Jurkat, Clone E6-1 (cell line): ENCODE results near the gene CPSF2.
"Not testable (repeated sequence)": the region's sequence is repeated elsewhere in the genome, so short reads cannot be mapped to it uniquely, and the experiment has no call there.

Experiments
- DNase-seq: peaks from one replicate; pipeline ENCODE4 v3.0.0-alpha.2; 2011; ENCODE audit warnings: low read depth, low spot score
- H3K4me3 ChIP-seq: 2 replicates; pipeline ENCODE4 v1.5.1; 2011; ENCODE audit warnings: mild to moderate bottlenecking, low read length, control low read depth, moderate library complexity

Gene CPSF2

DNA sequence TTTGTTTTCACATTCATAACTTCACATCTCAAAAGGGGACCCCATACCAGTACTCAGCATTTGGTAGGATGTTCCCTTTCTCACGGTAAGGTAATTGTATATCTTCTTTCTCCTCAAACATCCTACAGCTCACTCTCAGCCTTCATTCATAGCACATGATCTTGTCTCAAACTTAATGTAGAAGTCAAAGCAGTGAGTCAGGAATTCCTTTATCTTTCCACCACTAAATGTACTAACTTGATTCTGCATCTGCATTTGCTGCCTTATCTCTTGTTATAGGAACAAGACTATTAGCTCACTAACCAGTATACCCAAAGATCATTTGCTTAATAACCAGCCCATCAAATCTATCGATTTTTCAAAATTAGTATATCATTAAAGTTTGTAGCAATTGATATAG is 22.9 kb downstream of the CPSF2 start:
- H3K4me3 ChIP-seq = no peak overlapping the region
- no peak for DNase-seq

DNA sequence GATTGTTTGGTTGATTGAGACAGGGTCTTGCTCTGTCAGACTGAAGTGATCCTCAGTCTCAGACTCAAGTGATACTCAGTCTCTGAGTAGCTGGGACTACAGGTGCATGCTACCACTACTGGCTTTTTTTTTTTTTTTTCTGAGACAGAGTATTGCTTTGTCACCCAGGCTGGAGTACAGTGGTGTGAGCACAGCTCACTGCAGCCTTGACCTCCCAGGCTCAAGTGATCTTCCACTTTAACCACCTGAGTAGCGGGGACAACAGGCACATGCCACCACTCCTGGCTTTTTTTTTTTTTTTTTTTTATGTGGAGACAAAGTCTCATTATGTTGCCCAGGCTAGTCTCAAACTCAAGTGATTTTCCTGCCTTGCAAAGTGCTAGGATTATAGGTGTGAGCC is 31.8 kb downstream of the CPSF2 start:
- DNase-seq = no peak
- no peak overlapping the region for H3K4me3 ChIP-seq

DNA sequence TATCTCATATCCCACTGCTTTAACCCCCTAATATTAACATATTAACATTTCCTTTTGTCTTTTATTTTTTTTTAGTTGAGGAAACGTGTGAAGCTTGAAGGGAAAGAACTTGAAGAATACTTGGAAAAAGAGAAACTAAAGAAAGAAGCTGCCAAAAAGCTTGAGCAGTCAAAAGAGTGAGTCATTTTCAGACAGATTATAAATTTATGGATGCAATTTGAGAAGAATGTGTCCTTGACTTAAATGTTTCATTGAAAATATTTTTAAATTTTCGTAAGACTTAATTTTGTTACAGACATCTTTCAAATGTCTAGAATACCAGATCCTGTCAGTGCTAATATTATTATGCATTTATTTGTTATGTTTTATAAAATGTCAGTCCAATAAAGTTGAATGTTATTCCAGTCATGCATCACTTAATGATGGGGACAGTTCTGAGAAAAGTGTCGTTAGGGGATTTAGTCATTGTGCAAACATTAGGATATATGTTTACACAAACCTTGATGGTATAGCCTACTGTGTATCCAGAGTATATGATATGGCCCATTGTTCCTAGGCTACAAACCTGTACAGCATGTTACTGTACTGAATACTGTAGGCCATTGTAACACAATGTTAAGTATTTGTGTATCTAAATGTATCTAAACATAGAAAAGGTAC is 32.6 kb downstream of the CPSF2 start:
- no peak for DNase-seq
- no peak overlapping the region for H3K4me3 ChIP-seq

DNA sequence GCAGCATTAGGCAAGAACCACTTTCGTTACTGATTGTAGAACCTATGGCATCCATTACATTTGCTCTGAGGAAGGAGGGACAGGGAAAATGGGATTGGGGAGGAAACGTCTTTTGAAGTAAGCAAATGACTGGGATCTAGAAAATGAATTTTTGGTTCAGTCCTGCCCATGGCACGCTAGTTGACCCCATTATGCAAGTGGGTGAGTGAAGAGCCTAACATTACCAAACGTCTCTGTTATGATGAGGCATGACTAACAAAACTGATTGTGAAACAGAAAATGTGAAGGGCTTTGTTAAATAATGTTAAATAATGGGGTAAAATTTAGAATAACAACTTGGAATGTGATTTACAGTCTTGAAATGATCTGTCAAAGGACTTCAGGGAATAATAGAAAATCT is 38.9 kb downstream of the CPSF2 start:
- H3K4me3 ChIP-seq = no peak overlapping the region

DNA sequence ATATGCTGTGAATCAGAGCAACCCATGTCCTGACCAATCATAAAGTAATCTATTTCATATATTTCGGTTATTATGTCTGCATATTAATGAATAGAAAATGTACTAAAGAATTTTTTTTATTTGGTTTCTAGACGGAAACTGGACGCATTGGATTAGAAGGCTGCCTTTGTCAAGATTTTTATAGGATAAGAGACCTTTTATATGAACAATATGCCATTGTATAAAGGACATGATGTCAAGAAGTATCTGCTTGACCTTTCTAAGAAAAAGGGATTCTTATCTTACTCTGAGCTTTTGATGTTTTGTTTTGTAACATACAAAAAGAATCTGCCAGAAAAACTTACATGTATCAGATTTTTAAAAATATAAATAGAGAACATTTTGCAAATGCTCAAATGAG is 39.8 kb downstream of the CPSF2 start:
- DNase-seq = no peak

More for the DNA sequence above, 38.9 kb downstream of the CPSF2 start:
- no peak for DNase-seq

GRCh38 chr14:92164958-92165357 is 43.2 kb downstream of the CPSF2 start:
- no peak overlapping the region for H3K4me3 ChIP-seq
- no peak for DNase-seq

More for the DNA sequence above, 39.8 kb downstream of the CPSF2 start:
- H3K4me3 ChIP-seq = no peak overlapping the region

GRCh38 chr14:92173668-92174067 is 51.9 kb downstream of the CPSF2 start:
- no peak for DNase-seq

DNA sequence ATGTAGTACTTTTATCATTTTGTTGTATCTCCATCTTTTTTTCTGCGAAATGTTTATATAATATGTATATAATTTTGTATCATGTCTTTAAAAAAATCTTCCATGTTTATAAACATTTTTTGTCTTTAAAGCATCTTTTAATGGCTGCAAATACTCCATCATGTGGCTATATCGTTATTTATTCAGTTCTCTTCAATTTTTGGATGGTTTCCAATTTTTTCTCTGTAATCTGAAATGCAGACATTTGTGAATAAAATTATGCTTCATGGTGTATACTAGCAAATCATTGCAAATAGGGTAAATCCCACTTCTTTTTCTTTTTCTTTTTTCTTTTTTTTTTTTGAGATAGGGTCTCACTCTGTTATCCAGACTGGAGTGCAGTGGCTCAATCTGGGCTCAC is 54.0 kb downstream of the CPSF2 start:
- H3K4me3 ChIP-seq = no peak overlapping the region
- no peak for DNase-seq

More at GRCh38 chr14:92173668-92174067, 51.9 kb downstream of the CPSF2 start:
- H3K4me3 ChIP-seq = no peak overlapping the region

DNA sequence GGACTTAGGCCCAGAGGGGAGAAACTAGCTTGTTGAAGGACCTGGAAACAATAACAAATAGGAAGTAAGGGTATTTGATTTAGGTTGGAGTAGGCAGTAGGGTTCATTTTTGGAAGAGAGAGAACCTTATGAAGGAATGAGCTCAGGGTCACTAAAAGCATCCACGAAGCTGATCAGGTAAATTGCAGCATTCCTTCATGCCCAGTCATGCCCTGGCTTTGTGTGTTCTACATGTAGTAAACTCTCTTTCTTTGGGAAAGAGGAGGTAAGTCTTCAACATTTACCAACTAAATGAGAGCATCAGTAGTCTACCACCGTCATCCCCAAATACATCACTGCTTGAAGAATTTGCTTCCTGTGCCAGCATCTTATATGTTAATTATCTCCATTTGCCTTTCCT is 54.7 kb downstream of the CPSF2 start:
- H3K4me3 ChIP-seq = no peak overlapping the region
- DNase-seq = no peak

DNA sequence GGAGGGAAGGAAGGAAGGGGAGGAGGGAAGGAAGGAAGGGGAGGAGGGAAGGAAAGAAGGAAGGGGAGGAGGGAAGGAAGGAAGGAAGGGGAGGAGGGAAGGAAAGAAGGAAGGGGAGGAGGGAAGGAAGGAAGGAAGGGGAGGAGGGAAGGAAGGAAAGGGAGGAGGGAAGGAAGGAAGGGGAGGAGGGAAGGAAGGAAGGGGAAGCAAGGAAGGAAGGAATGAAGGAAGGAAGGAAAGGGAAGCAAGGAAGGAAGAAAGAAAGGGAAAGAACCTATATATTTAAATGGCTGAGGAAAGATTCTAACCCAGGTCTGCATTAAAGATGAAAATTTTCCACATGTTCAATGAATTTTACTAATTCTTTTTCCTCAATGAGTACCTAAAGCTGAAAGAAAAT is 57.4 kb downstream of the CPSF2 start:
- not testable (repeated sequence) for H3K4me3 ChIP-seq, DNase-seq

DNA sequence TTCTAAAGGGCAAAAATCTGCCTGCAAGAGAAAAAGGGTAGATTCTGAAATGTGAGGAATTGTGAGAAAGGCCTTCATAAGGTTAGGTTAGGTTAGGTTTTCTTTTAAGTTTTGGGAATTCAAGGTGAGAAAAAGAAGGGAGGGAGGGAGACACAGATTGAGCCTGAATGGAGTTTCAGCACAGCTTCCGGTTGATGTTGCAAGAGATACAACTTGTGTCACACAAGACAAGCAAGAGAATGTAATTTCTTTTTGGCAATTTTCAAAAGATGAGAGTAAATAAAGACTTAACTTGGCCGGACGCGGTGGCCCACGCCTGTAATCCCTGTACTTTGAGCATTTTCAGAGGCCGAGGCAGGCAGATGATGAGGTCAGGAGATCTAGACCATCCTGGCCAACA is 63.8 kb downstream of the CPSF2 start:
- DNase-seq = no peak
- H3K4me3 ChIP-seq = no peak overlapping the region

- not testable (repeated sequence) for DNase-seq, H3K4me3 ChIP-seq
Measured at GRCh38 chr14:92187616-92188015, 65.8 kb downstream of the CPSF2 start.

- H3K4me3 ChIP-seq = no peak overlapping the region
- no peak for DNase-seq
Measured at GRCh38 chr14:92190768-92191167, 69.0 kb downstream of the CPSF2 start.

DNA sequence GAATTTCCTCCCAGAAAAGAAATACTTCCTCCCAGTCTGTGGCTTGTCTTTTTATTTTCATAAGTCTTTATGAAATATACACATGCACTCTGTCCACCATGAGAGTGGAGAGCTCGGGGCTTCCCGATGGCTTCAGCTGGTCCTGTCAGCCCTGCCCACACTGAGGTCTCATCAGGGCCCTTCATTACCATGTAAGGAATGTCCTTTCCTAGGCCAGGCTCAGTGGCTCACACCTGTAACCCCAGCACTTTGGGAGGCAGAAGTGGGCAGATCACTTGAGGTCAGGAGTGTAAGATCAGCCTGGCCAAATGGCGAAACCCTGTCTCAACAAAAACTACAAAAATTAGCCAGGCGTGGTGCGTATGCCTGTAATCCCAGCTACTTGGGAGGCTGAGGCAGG is 77.0 kb downstream of the CPSF2 start:
- H3K4me3 ChIP-seq = no peak overlapping the region
- DNase-seq = no peak

GRCh38 chr14:92199763-92200162 is 78.0 kb downstream of the CPSF2 start:
- no peak for DNase-seq

GRCh38 chr14:92203116-92203515 is 81.3 kb downstream of the CPSF2 start:
- H3K4me3 ChIP-seq = no peak overlapping the region
- DNase-seq = no peak

More at GRCh38 chr14:92199763-92200162, 78.0 kb downstream of the CPSF2 start:
- H3K4me3 ChIP-seq = no peak overlapping the region

GRCh38 chr14:92204792-92205191 is 83.0 kb downstream of the CPSF2 start:
- H3K4me3 ChIP-seq = no peak overlapping the region
- DNase-seq = no peak

DNA sequence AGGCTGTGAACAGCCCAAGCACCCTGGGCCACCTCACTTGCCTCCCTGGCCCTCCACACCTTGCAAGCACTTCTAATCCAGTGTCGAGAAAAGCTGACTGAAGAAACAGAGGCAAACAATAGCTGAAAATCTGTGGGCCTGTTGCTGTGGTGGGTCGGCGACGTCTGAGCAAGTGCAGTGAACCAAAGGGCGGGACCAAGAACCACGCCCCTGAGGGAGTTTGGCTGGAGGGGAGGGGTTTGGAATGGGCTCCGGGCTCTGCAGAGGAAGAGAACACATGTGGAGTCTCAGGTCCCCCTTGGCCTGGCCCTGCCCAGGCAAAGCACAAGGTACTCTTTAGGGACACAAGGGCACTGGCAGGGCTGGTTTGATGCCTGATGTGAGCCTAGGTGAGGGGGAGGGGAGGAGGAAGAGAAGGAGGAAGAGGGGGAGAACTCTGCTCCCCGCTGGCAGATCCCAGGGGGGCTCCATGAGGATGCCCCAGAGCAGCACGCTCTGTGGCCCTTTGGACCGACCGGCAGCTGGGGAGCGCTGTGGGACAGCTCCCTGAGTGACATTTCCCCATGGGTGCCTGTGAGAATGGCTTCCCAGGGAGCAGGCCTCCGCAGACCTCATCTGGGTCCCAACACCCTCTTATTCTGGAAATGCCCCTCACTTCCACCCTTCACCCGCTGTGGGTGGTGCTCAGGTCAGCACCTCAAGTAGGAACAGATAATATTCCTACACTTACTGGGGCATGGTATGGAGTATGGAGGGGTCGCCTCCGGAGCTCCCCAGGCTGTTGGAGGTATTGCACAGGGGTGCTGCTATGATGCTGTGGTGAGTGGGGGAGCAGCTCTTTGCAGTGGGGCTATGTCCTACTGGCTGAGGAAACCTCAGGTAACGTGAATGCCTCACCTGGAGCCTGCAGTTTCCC is 85.5 kb downstream of the CPSF2 start:
- no peak overlapping the region for H3K4me3 ChIP-seq
- no peak for DNase-seq

- no peak for DNase-seq
- H3K4me3 ChIP-seq = no peak overlapping the region
Measured at GRCh38 chr14:92207928-92208265, 86.1 kb downstream of the CPSF2 start.

GRCh38 chr14:92209141-92209540 is 87.4 kb downstream of the CPSF2 start:
- DNase-seq = no peak
- H3K4me3 ChIP-seq = no peak overlapping the region

- DNase-seq, H3K4me3 ChIP-seq: not testable (repeated sequence)
Measured at GRCh38 chr14:92213125-92213524, 91.4 kb downstream of the CPSF2 start.
